Stimulated activated naive CD8-positive, alpha-beta T cell treated with anti-CD3 and anti-CD28 coated beads, Interleukin-15, amount 100 ng/mL, for 72 hours (primary cell): ENCODE data around the gene PPFIBP2.
"Not testable (repeated sequence)": the region's sequence is repeated elsewhere in the genome, so short reads cannot be mapped to it uniquely, and the experiment has no call there.

Source experiments
- ATAC-seq: fragments of 150-1000 bp; cut with Tn5 transposase; 2 replicates; pipeline ENCODE4 v1.10.0; 2021; ENCODE audit warnings: mild to moderate bottlenecking, moderate library complexity
- DNase-seq, 2 donors: peaks; one replicate each; pipeline ENCODE4 v3.0.0; 2021 to 2022
- H3K27ac Mint-ChIP-seq, 2 donors: one replicate each; pipeline ENCODE4 v1.8.0; 2022; ENCODE audit warnings: mild to moderate bottlenecking in 2 of 2, mixed read lengths in 2 of 2, moderate library complexity in 2 of 2
- H3K27me3 Mint-ChIP-seq: one replicate; pipeline ENCODE4 v1.8.0; 2022; ENCODE audit warnings: mixed read lengths
- H3K4me1 Mint-ChIP-seq: one replicate; pipeline ENCODE4 v1.8.0; 2022; ENCODE audit warnings: mild to moderate bottlenecking, mixed read lengths
- H3K4me3 Mint-ChIP-seq, 2 donors: one replicate each; pipeline ENCODE4 v1.8.0; 2022; ENCODE audit warnings: mild to moderate bottlenecking in 2 of 2, mixed read lengths in 2 of 2, moderate library complexity in 1 of 2
- H3K9me3 Mint-ChIP-seq, 2 donors: one replicate each; pipeline ENCODE4 v1.8.0; 2022; ENCODE audit warnings: mixed read lengths in 2 of 2

Gene PPFIBP2

GRCh38 chr11:7515447-7515886, 1.7 kb downstream of the PPFIBP2 start:
- ATAC-seq, result no peak
- Mint-ChIP-seq H3K4me1 (peaks cover 62% of the 10 kb centered on the region), H3K27ac (no peak overlapping the region), H3K9me3 (peaks cover 0 to 12% of the 10 kb centered on the region in 2 donors), H3K4me3 (peak overlapping the region; percentile 21 to 74), H3K27me3 (no peaks in the 10 kb centered on the region)
- DNase-seq, result no peak

DNA sequence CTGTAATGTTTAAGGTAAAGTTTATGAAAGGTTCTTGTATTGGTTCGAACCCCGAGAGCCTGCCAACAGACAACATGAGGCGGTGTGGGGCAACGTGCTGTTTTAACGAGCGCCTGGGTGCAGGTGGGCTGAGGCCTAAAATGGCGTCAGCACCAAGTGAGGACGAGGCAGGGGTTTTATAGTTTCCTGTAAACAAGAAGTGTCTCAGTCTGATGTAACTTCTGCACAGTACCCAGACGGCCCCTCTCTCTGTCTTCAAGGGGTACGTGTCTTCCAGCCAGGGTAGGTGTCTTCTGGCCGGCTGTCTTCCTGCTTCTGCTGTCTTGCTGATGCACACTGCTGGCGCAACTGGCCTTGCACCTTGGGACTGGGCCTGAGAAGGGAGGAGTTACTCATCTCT, 2.7 kb downstream of the PPFIBP2 start:
- peaks cover 0 to 12% of the 10 kb centered on the region in 2 donors for H3K9me3 Mint-ChIP-seq
- ATAC-seq (no peak), DNase-seq (peak in 1 of 2 donors; percentile 32)
- H3K27ac Mint-ChIP-seq, result peak overlapping the region; percentile 95 to 96
- H3K4me1 Mint-ChIP-seq, result peaks cover 58% of the 10 kb centered on the region
- peak overlapping the region; percentile 21 to 74 for H3K4me3 Mint-ChIP-seq
- no peaks in the 10 kb centered on the region for H3K27me3 Mint-ChIP-seq

GRCh38 chr11:7517743-7518142, 3.9 kb downstream of the PPFIBP2 start:
- not testable (repeated sequence) for H3K27me3 Mint-ChIP-seq, ATAC-seq, DNase-seq
- Mint-ChIP-seq H3K9me3 (peaks cover 0 to 12% of the 10 kb centered on the region in 2 donors), H3K4me1 (peaks cover 45% of the 10 kb centered on the region), H3K27ac (peak overlapping the region in 1 of 2 donors; percentile 43), H3K4me3 (peak overlapping the region in 1 of 2 donors; percentile 22)

- Mint-ChIP-seq H3K27me3 (no peaks in the 10 kb centered on the region), H3K4me3 (peak overlapping the region; percentile 2 to 25), H3K9me3 (peaks cover 0 to 12% of the 10 kb centered on the region in 2 donors), H3K27ac (peak overlapping the region in 1 of 2 donors; percentile 42), H3K4me1 (peaks cover 47% of the 10 kb centered on the region)
- DNase-seq, result no peak
- ATAC-seq, result no peak
Measured at GRCh38 chr11:7518811-7519562, 5.2 kb downstream of the PPFIBP2 start.

GRCh38 chr11:7520011-7520942, 6.5 kb downstream of the PPFIBP2 start:
- Mint-ChIP-seq H3K27me3 (no peaks in the 10 kb centered on the region), H3K27ac (peak overlapping the region; percentile 19 to 23), H3K9me3 (peaks cover 0 to 12% of the 10 kb centered on the region in 2 donors), H3K4me3 (peak overlapping the region; percentile 38 to 42), H3K4me1 (peaks cover 53% of the 10 kb centered on the region)
- DNase-seq (no peak), ATAC-seq (peak; percentile 42)

GRCh38 chr11:7520981-7521487, 7.2 kb downstream of the PPFIBP2 start:
- Mint-ChIP-seq H3K9me3 (peaks cover 0 to 12% of the 10 kb centered on the region in 2 donors), H3K27ac (no peak overlapping the region), H3K4me3 (no peak overlapping the region), H3K4me1 (peaks cover 50% of the 10 kb centered on the region), H3K27me3 (no peaks in the 10 kb centered on the region)
- DNase-seq, result no peak
- peak; percentile 32 for ATAC-seq

GRCh38 chr11:7522121-7522520, 8.3 kb downstream of the PPFIBP2 start:
- no peak for ATAC-seq
- no peak overlapping the region for H3K27ac Mint-ChIP-seq
- H3K4me1 Mint-ChIP-seq, result peaks cover 47% of the 10 kb centered on the region
- H3K27me3 Mint-ChIP-seq, result no peaks in the 10 kb centered on the region
- peaks cover 0 to 12% of the 10 kb centered on the region in 2 donors for H3K9me3 Mint-ChIP-seq
- H3K4me3 Mint-ChIP-seq, result no peak overlapping the region
- no peak for DNase-seq

- H3K4me1 Mint-ChIP-seq, result peaks cover 47% of the 10 kb centered on the region
- no peak overlapping the region for H3K4me3 Mint-ChIP-seq
- H3K27me3 Mint-ChIP-seq, result no peaks in the 10 kb centered on the region
- H3K27ac Mint-ChIP-seq, result no peak overlapping the region
- no peak for DNase-seq
- no peak for ATAC-seq
- peaks cover 0 to 12% of the 10 kb centered on the region in 2 donors for H3K9me3 Mint-ChIP-seq
Measured at GRCh38 chr11:7522546-7522945, 8.7 kb downstream of the PPFIBP2 start.

DNA sequence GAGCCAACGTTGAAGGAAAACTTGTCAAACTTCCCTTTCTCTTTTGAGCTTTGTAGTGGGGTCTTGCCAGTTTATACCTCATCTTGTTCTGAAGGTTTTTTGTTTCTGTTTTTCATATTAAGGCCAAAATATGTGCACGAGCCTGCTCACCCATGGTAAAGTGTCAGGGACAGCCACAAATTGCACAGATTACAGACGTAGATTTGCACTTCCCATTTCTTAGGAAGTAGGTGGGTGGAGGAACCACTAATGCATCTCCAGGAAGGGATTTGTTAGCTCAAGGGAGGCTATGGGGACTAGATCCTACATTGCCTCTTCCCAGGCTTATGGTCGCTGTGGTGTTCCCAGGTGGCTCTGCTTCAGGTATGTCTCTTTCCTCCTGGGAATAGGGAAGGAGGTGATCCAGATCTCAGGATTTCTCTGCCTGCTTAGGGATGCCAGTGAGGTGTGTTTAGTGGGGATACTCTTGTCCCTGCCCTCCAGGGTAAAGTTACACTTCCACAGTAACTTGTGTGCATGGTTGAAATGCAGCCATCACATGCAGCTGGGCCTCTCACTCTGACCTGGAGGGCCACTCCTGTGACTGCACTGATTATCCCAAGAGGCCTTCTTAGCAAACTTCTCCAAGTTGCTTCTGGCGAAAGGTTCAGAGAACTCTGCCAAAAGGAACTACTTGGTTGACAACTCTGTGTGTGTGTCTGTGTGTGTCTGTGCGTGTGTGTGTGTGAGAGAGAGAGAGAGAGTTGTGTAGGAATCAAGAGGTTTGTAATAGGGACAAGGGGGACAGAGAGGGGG, 9.8 kb downstream of the PPFIBP2 start:
- Mint-ChIP-seq H3K4me1 (peaks cover 48% of the 10 kb centered on the region), H3K9me3 (peaks cover 0 to 7% of the 10 kb centered on the region in 2 donors), H3K27ac (peak overlapping the region in 1 of 2 donors; percentile 38), H3K27me3 (no peaks in the 10 kb centered on the region), H3K4me3 (no peak overlapping the region)
- DNase-seq (no peak), ATAC-seq (no peak)

- Mint-ChIP-seq H3K4me1 (peaks cover 43% of the 10 kb centered on the region), H3K9me3 (no peaks in the 10 kb centered on the region), H3K4me3 (no peak overlapping the region), H3K27ac (no peak overlapping the region), H3K27me3 (no peaks in the 10 kb centered on the region)
- ATAC-seq (no peak), DNase-seq (no peak)
Measured at GRCh38 chr11:7524462-7525235, 10.8 kb downstream of the PPFIBP2 start.

DNA sequence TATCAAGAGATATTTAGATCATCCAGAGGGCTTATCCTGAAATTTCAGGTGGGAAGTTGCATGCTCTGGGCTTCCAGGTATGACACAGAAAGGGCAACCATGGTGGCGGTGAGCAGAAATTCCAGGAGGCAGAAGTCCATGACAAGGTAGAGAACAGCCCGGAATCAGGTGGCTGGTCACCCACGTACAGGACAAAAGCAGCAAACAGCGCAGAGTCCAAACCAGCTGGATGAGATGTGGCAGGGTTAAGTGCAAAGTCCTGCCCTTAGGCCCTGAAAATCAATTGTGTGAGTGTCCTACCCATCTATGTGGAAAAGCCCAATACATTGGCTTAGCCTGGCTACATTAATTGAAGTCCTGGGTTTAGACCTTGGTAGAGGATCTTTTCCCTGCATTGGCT, 11.6 kb downstream of the PPFIBP2 start:
- peak overlapping the region in 1 of 2 donors; percentile 31 for H3K27ac Mint-ChIP-seq
- no peak overlapping the region for H3K4me3 Mint-ChIP-seq
- DNase-seq, result no peak

GRCh38 chr11:7527029-7527428, 13.2 kb downstream of the PPFIBP2 start:
- H3K27me3 Mint-ChIP-seq, result no peaks in the 10 kb centered on the region
- peak overlapping the region in 1 of 2 donors; percentile 3 for H3K27ac Mint-ChIP-seq
- H3K9me3 Mint-ChIP-seq, result no peaks in the 10 kb centered on the region
- peak overlapping the region in 1 of 2 donors; percentile 5 for H3K4me3 Mint-ChIP-seq
- H3K4me1 Mint-ChIP-seq, result peaks cover 55% of the 10 kb centered on the region
- ATAC-seq (peak; percentile 90), DNase-seq (peak in 1 of 2 donors; percentile 39)

More for the DNA sequence above, 11.6 kb downstream of the PPFIBP2 start:
- no peaks in the 10 kb centered on the region for H3K9me3 Mint-ChIP-seq
- ATAC-seq, result no peak
- H3K27me3 Mint-ChIP-seq, result no peaks in the 10 kb centered on the region
- H3K4me1 Mint-ChIP-seq, result peaks cover 44% of the 10 kb centered on the region

DNA sequence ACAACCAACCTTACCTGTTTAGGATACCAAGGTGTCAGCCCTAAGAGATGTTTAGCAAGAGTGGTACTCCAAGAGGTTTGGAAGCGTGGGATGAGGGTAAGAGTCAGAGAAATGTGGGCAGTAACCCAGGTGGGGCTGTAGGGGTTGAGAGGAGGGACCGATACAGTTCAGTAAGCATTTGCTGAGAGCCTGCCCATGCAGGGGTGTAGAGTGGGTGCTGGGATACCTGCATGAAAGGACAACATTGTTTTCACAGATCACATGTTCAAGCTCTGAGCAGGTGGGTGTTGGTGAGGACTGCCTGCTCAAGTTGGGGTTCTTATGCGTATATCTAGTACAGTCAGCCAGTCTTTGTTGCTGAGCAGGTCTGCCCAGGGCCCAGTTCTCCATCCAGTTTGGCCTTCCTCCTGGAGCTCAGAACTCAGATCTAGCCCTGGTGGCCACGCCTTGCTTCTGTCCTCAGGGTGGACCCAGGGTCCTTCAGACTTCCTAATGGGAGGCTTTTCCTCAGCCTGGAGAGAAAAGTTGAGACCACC, 14.8 kb downstream of the PPFIBP2 start:
- Mint-ChIP-seq H3K9me3 (no peaks in the 10 kb centered on the region), H3K4me3 (no peak overlapping the region), H3K27me3 (no peaks in the 10 kb centered on the region), H3K4me1 (peaks cover 58% of the 10 kb centered on the region), H3K27ac (peak overlapping the region in 1 of 2 donors; percentile 23)
- DNase-seq (no peak), ATAC-seq (no peak)

- H3K9me3 Mint-ChIP-seq, result no peaks in the 10 kb centered on the region
- no peak overlapping the region for H3K4me3 Mint-ChIP-seq
- DNase-seq, result no peak
- ATAC-seq, result no peak
- H3K4me1 Mint-ChIP-seq, result peaks cover 54% of the 10 kb centered on the region
- H3K27ac Mint-ChIP-seq, result no peak overlapping the region
- no peaks in the 10 kb centered on the region for H3K27me3 Mint-ChIP-seq
Measured at GRCh38 chr11:7530013-7530640, 16.3 kb downstream of the PPFIBP2 start.
